SU-DHL-6 (cell line): ENCODE results near the gene TBC1D16.
"Not testable (repeated sequence)": the region's sequence is repeated elsewhere in the genome, so short reads cannot be mapped to it uniquely, and the experiment has no call there.

Experiments
- H2AFZ ChIP-seq: fragments of 200-600 bp; sonication (generic); 2 replicates; pipeline ENCODE4 v1.6.1; 2014; ENCODE audit warnings: low read depth, mild to moderate bottlenecking, moderate library complexity, mixed read lengths, antibody characterized with exemption, low read length; ENCODE audit not compliant: severe bottlenecking
- H3F3A ChIP-seq: fragments of 200-600 bp; shearing (Covaris generic); 2 replicates; pipeline ENCODE4 v1.6.0; 2016; ENCODE audit warnings: antibody characterized with exemption, mild to moderate bottlenecking; ENCODE audit not compliant: insufficient read depth
- H3K27ac ChIP-seq: fragments of 200-600 bp; sonication (generic); 2 replicates; pipeline ENCODE4 v1.5.1; 2016; ENCODE audit warnings: low read depth, mild to moderate bottlenecking, low read length, moderate library complexity, mixed read lengths
- H3K27me3 ChIP-seq: fragments of 200-600 bp; sonication (generic), shearing (Covaris generic); 2 replicates; pipeline ENCODE4 v1.6.0; 2014; ENCODE audit warnings: mild to moderate bottlenecking, low read length
- H3K36me3 ChIP-seq: fragments of 200-600 bp; sonication (generic); 2 replicates; pipeline ENCODE4 v1.6.1; 2014; ENCODE audit warnings: mild to moderate bottlenecking, low read length, mixed read lengths
- H3K4me2 ChIP-seq: fragments of 300-600, 200-600 bp; shearing (Covaris generic), sonication (generic); 2 replicates; pipeline ENCODE4 v1.6.0; 2014; ENCODE audit warnings: low read length, low read depth, mild to moderate bottlenecking; ENCODE audit not compliant: poor library complexity, severe bottlenecking
- H3K4me3 ChIP-seq: fragments of 200-600 bp; sonication (generic); 2 replicates; pipeline ENCODE4 v1.5.1; 2014; ENCODE audit warnings: antibody characterized with exemption, low read length, mild to moderate bottlenecking, mixed read lengths; ENCODE audit not compliant: insufficient read depth, poor library complexity, severe bottlenecking
- H3K79me2 ChIP-seq: fragments of 200-600 bp; sonication (generic); 2 replicates; pipeline ENCODE4 v1.6.1; 2014; ENCODE audit warnings: mild to moderate bottlenecking, low read length, moderate library complexity; ENCODE audit not compliant: insufficient read depth
- H3K9ac ChIP-seq: fragments of 200-600 bp; sonication (generic); 2 replicates; pipeline ENCODE4 v1.7.0; 2014; ENCODE audit warnings: mild to moderate bottlenecking, low read length
- H3K9me2 ChIP-seq: fragments of 200-600 bp; sonication (generic); replicated peaks from 2 replicates; pipeline ENCODE4 v1.6.1; 2014; ENCODE audit warnings: low read length; ENCODE audit not compliant: insufficient read depth
- H3K9me3 ChIP-seq: fragments of 200-600 bp; sonication (generic); 2 replicates; pipeline ENCODE4 v1.6.1; 2014; ENCODE audit warnings: low read length, mixed read lengths; ENCODE audit not compliant: insufficient read depth
- H4K20me1 ChIP-seq: fragments of 200-600 bp; sonication (generic); 2 replicates; pipeline ENCODE4 v1.6.1; 2014; ENCODE audit warnings: low read depth, mild to moderate bottlenecking, antibody characterized with exemption, low read length, moderate library complexity, mixed read lengths
- EZH2phosphoT487 ChIP-seq: fragments of 200-600 bp; sonication (generic), shearing (Covaris generic); conservative IDR thresholded peaks from 2 replicates; pipeline ENCODE4 v1.6.1; 2018; ENCODE audit warnings: mild to moderate bottlenecking, antibody characterized with exemption, low read length, moderate library complexity, mixed read lengths
- TF ChIP-seq, protein P1 (sequence below): fragments of 200-600 bp; sonication (generic); IDR thresholded peaks from one replicate; pipeline ENCODE4 v1.5.1; 2017; ENCODE audit warnings: antibody characterized with exemption, mild to moderate bottlenecking, low read length, moderate library complexity; ENCODE audit not compliant: insufficient read depth, poor library complexity, severe bottlenecking

TBC1D16 gene

GRCh38 chr17:79899584-79899983 lies 136.1 kb downstream of the TBC1D16 start:
- no peaks in the 10 kb centered on the region for H4K20me1 ChIP-seq
- H3K4me2 ChIP-seq = no peak overlapping the region
- no peak overlapping the region for H2AFZ ChIP-seq
- no peaks in the 10 kb centered on the region for H3K9me2 ChIP-seq
- no peaks in the 10 kb centered on the region for H3F3A ChIP-seq
- no peak for TF ChIP-seq EZH2phosphoT487
- TF ChIP-seq, protein P1, sequence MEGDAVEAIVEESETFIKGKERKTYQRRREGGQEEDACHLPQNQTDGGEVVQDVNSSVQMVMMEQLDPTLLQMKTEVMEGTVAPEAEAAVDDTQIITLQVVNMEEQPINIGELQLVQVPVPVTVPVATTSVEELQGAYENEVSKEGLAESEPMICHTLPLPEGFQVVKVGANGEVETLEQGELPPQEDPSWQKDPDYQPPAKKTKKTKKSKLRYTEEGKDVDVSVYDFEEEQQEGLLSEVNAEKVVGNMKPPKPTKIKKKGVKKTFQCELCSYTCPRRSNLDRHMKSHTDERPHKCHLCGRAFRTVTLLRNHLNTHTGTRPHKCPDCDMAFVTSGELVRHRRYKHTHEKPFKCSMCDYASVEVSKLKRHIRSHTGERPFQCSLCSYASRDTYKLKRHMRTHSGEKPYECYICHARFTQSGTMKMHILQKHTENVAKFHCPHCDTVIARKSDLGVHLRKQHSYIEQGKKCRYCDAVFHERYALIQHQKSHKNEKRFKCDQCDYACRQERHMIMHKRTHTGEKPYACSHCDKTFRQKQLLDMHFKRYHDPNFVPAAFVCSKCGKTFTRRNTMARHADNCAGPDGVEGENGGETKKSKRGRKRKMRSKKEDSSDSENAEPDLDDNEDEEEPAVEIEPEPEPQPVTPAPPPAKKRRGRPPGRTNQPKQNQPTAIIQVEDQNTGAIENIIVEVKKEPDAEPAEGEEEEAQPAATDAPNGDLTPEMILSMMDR = no peak
- no peak overlapping the region for H3K4me3 ChIP-seq
- H3K9ac ChIP-seq = no peak overlapping the region
- H3K9me3 ChIP-seq = no peaks in the 10 kb centered on the region
- no peaks in the 10 kb centered on the region for H3K36me3 ChIP-seq
- no peaks in the 10 kb centered on the region for H3K79me2 ChIP-seq
- H3K27me3 ChIP-seq = no peaks in the 10 kb centered on the region
- H3K27ac ChIP-seq = no peak overlapping the region

- Histone ChIP-seq H3K9me3 (no peaks in the 10 kb centered on the region), H2AFZ (no peak overlapping the region), H3K9me2 (no peaks in the 10 kb centered on the region), H3K4me2 (no peak overlapping the region), H3K79me2 (no peaks in the 10 kb centered on the region), H3K27me3 (no peaks in the 10 kb centered on the region), H4K20me1 (no peaks in the 10 kb centered on the region), H3K9ac (no peak overlapping the region), H3K4me3 (no peak overlapping the region), H3F3A (no peaks in the 10 kb centered on the region), H3K36me3 (no peaks in the 10 kb centered on the region), H3K27ac (no peak overlapping the region)
- TF ChIP-seq EZH2phosphoT487 = no peak
- TF ChIP-seq, protein P1 = no peak
Measured at GRCh38 chr17:79897243-79898063, 138.2 kb downstream of the TBC1D16 start.

DNA sequence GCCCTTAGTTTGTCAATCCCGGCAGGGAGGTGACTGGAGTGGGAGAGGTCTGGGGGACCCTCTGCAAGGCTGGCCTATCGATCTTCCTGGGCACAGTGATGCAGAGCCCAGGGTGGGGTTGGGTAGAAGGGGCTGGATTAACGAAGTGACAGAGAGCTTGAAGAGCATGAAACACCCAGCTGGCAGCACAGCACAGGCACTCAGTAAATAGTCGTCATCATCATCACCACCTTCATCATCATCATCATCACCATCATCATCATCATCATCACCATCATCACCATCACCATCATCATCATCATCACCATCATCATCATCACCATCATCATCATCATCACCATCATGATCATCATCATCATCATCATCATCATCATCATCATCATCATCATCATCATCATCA lies 142.2 kb downstream of the TBC1D16 start:
- not testable (repeated sequence) for H3K9ac ChIP-seq, H3K79me2 ChIP-seq, H2AFZ ChIP-seq, H3F3A ChIP-seq, H3K9me3 ChIP-seq, H3K27me3 ChIP-seq, H3K9me2 ChIP-seq, H3K36me3 ChIP-seq, H3K27ac ChIP-seq, H3K4me3 ChIP-seq, H4K20me1 ChIP-seq, H3K4me2 ChIP-seq

- H3K9me2 ChIP-seq = no peaks in the 10 kb centered on the region
- H3K4me3 ChIP-seq = no peak overlapping the region
- no peaks in the 10 kb centered on the region for H3K27me3 ChIP-seq
Measured at GRCh38 chr17:79892457-79893241, 143.0 kb downstream of the TBC1D16 start.

More at GRCh38 chr17:79892457-79893241, 143.0 kb downstream of the TBC1D16 start:
- no peaks in the 10 kb centered on the region for H4K20me1 ChIP-seq
- no peaks in the 10 kb centered on the region for H3K9me3 ChIP-seq
- no peak for TF ChIP-seq EZH2phosphoT487
- TF ChIP-seq, protein P1 = no peak
- H2AFZ ChIP-seq = no peak overlapping the region
- no peak overlapping the region for H3K9ac ChIP-seq
- no peak overlapping the region for H3K4me2 ChIP-seq
- no peak overlapping the region for H3K27ac ChIP-seq
- H3K36me3 ChIP-seq = no peaks in the 10 kb centered on the region
- no peaks in the 10 kb centered on the region for H3F3A ChIP-seq
- no peaks in the 10 kb centered on the region for H3K79me2 ChIP-seq
